Mesendoderm (in vitro differentiated cells): ENCODE data around the gene SLC38A8.

Experiments used
- DNase-seq: peaks from one replicate; pipeline ENCODE4 v3.0.0; 2013
- H2AK5ac ChIP-seq: 2 replicates; pipeline ENCODE4 v1.6.1; 2013; ENCODE audit warnings: low read length, inconsistent platforms
- H2BK120ac ChIP-seq: 2 replicates; pipeline ENCODE4 v1.6.1; 2013; ENCODE audit warnings: low read depth, mild to moderate bottlenecking, low read length, moderate library complexity, mixed read lengths
- H2BK15ac ChIP-seq: replicated peaks from 2 replicates; pipeline ENCODE4 v1.6.1; 2013; ENCODE audit warnings: low read depth, mild to moderate bottlenecking, moderate library complexity
- H2BK5ac ChIP-seq: 2 replicates; pipeline ENCODE4 v1.6.1; 2013; ENCODE audit warnings: low read length, inconsistent platforms
- H3K18ac ChIP-seq: 2 replicates; pipeline ENCODE4 v1.6.1; 2013; ENCODE audit warnings: mild to moderate bottlenecking, low read length, mixed read lengths
- H3K23ac ChIP-seq: one replicate; pipeline ENCODE4 v1.6.1; 2013; ENCODE audit warnings: low read length
- H3K27ac ChIP-seq: 2 replicates; pipeline ENCODE4 v1.5.1; 2013; ENCODE audit warnings: low read depth, mild to moderate bottlenecking, inconsistent platforms, low read length, moderate library complexity
- H3K27me3 ChIP-seq: 2 replicates; pipeline ENCODE4 v1.6.1; 2013; ENCODE audit warnings: low read length, control low read depth, mild to moderate bottlenecking, inconsistent platforms; ENCODE audit not compliant: insufficient read depth, poor library complexity
- H3K36me3 ChIP-seq: 2 replicates; pipeline ENCODE4 v1.6.1; 2013; ENCODE audit warnings: low read length, inconsistent platforms; ENCODE audit not compliant: control insufficient read depth, insufficient read depth
- H3K4ac ChIP-seq: one replicate; pipeline ENCODE4 v1.6.1; 2013; ENCODE audit warnings: low read depth, mild to moderate bottlenecking, low read length, moderate library complexity
- H3K4me1 ChIP-seq: 2 replicates; pipeline ENCODE4 v1.6.1; 2013; ENCODE audit warnings: low read depth, low read length, inconsistent platforms; ENCODE audit not compliant: control insufficient read depth
- H3K4me2 ChIP-seq: 2 replicates; pipeline ENCODE4 v1.6.1; 2013; ENCODE audit warnings: low read length
- H3K4me3 ChIP-seq: 2 replicates; pipeline ENCODE4 v1.5.1; 2013; ENCODE audit warnings: mild to moderate bottlenecking, low read length
- H3K56ac ChIP-seq: one replicate; pipeline ENCODE4 v1.6.1; 2013; ENCODE audit warnings: low read length
- H3K79me1 ChIP-seq: 2 replicates; pipeline ENCODE4 v1.6.1; 2013; ENCODE audit warnings: low read length, inconsistent platforms
- H3K79me2 ChIP-seq: 2 replicates; pipeline ENCODE4 v1.6.1; 2013; ENCODE audit warnings: mild to moderate bottlenecking, low read length; ENCODE audit not compliant: control insufficient read depth, insufficient read depth
- H3K9ac ChIP-seq: 2 replicates; pipeline ENCODE4 v1.6.1; 2013; ENCODE audit warnings: low read length, inconsistent platforms
- H4K5ac ChIP-seq: one replicate; pipeline ENCODE4 v1.6.1; 2013; ENCODE audit warnings: low read length
- H4K8ac ChIP-seq: one replicate; pipeline ENCODE4 v1.6.1; 2013; ENCODE audit warnings: low read depth, mild to moderate bottlenecking, control low read depth, low read length, moderate library complexity
- WGBS: extraction: QIAGEN DNeasy Blood & Tissue Kit; methylation state at CpG from one replicate; pipeline ENCODE4 v1.1.7; 2013; ENCODE audit warnings: low lambda C conversion rate, missing lambda C conversion rate; ENCODE audit not compliant: insufficient coverage; ENCODE audit errors: extremely low coverage; 5-methylcytosine and 5-hydroxymethylcytosine counted together

Gene SLC38A8

GRCh38 chr16:84015399-84015798, 27.2 kb downstream of the SLC38A8 start:
- no peak overlapping the region for H2AK5ac ChIP-seq
- H2BK120ac ChIP-seq, result no peak overlapping the region
- H3K4me1 ChIP-seq, result no peaks in the 10 kb centered on the region
- H3K27ac ChIP-seq, result no peak overlapping the region
- WGBS, result no CpG with 5 or more reads among the region's 12 CpGs
- no peaks in the 10 kb centered on the region for H3K79me1 ChIP-seq
- H3K4ac ChIP-seq, result no peak overlapping the region
- DNase-seq, result no peak
- H3K36me3 ChIP-seq, result no peaks in the 10 kb centered on the region
- no peak overlapping the region for H2BK5ac ChIP-seq
- H3K27me3 ChIP-seq, result no peaks in the 10 kb centered on the region
- no peaks in the 10 kb centered on the region for H3K79me2 ChIP-seq
- H3K9ac ChIP-seq, result no peak overlapping the region
- no peak overlapping the region for H3K18ac ChIP-seq
- H3K23ac ChIP-seq, result no peak overlapping the region
- H3K4me3 ChIP-seq, result no peak overlapping the region
- no peak overlapping the region for H2BK15ac ChIP-seq
- no peak overlapping the region for H3K4me2 ChIP-seq
- H4K5ac ChIP-seq, result no peak overlapping the region
- no peak overlapping the region for H4K8ac ChIP-seq
- H3K56ac ChIP-seq, result no peak overlapping the region

GRCh38 chr16:84014570-84015327, 27.8 kb downstream of the SLC38A8 start:
- Histone ChIP-seq H3K79me1 (no peaks in the 10 kb centered on the region), H3K23ac (no peak overlapping the region), H2BK120ac (no peak overlapping the region), H2AK5ac (no peak overlapping the region), H3K27me3 (no peaks in the 10 kb centered on the region), H3K4me1 (no peaks in the 10 kb centered on the region), H3K4me2 (no peak overlapping the region), H4K5ac (no peak overlapping the region), H4K8ac (no peak overlapping the region), H3K79me2 (no peaks in the 10 kb centered on the region), H3K18ac (no peak overlapping the region), H2BK5ac (no peak overlapping the region), H2BK15ac (no peak overlapping the region), H3K9ac (no peak overlapping the region), H3K27ac (no peak overlapping the region), H3K4ac (no peak overlapping the region), H3K4me3 (no peak overlapping the region), H3K56ac (no peak overlapping the region), H3K36me3 (no peaks in the 10 kb centered on the region)
- no CpG with 5 or more reads among the region's 14 CpGs for WGBS
- DNase-seq, result no peak

- Histone ChIP-seq H3K18ac (no peak overlapping the region), H3K4me1 (no peaks in the 10 kb centered on the region), H3K27ac (no peak overlapping the region), H3K4me3 (no peak overlapping the region), H2AK5ac (no peak overlapping the region), H3K79me1 (no peaks in the 10 kb centered on the region), H3K4me2 (no peak overlapping the region), H2BK120ac (no peak overlapping the region), H3K23ac (no peak overlapping the region), H3K56ac (no peak overlapping the region), H3K9ac (no peak overlapping the region), H4K5ac (no peak overlapping the region), H3K27me3 (no peaks in the 10 kb centered on the region), H3K36me3 (no peaks in the 10 kb centered on the region), H2BK5ac (no peak overlapping the region), H3K79me2 (no peaks in the 10 kb centered on the region), H4K8ac (no peak overlapping the region), H2BK15ac (no peak overlapping the region), H3K4ac (no peak overlapping the region)
- peak; percentile 100 for DNase-seq
- WGBS, result no CpG with 5 or more reads among the region's 14 CpGs
These were observed 28.6 kb downstream of the SLC38A8 start for GRCh38 chr16:84013787-84014569.

DNA sequence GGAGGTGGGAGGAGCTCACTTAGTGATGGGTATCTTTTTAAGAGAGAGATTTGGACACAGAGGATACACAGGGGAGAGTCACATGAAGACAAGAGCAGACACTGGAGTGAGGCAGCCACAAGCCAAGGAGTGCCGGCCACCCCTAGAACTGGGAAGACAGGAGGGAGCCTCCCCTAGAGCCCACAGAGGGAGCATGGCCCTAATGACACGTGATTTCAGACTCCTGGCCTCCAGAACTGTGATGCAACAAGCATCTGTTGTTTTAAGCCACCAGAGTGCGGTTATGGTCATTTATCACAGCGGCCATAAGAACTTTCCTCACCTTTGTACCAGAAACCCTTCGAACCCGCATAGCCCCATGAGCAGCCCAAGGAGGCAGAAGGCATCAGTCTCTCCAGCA, 33.3 kb downstream of the SLC38A8 start:
- no peak overlapping the region for H2BK120ac ChIP-seq
- H3K18ac ChIP-seq, result no peak overlapping the region
- no peaks in the 10 kb centered on the region for H3K4me1 ChIP-seq
- H3K27ac ChIP-seq, result no peak overlapping the region
- no peak overlapping the region for H2AK5ac ChIP-seq
- no peaks in the 10 kb centered on the region for H3K36me3 ChIP-seq
- no peaks in the 10 kb centered on the region for H3K79me1 ChIP-seq
- no peak overlapping the region for H4K5ac ChIP-seq
- no peak overlapping the region for H3K4ac ChIP-seq
- no peak overlapping the region for H3K23ac ChIP-seq
- H3K9ac ChIP-seq, result no peak overlapping the region
- no peak overlapping the region for H2BK15ac ChIP-seq
- no peak overlapping the region for H2BK5ac ChIP-seq
- no peak overlapping the region for H3K56ac ChIP-seq
- no peak overlapping the region for H3K4me3 ChIP-seq
- DNase-seq, result no peak
- no peaks in the 10 kb centered on the region for H3K27me3 ChIP-seq
- no CpG with 5 or more reads among the region's 6 CpGs for WGBS
- H4K8ac ChIP-seq, result no peak overlapping the region
- H3K4me2 ChIP-seq, result no peak overlapping the region
- no peaks in the 10 kb centered on the region for H3K79me2 ChIP-seq

DNA sequence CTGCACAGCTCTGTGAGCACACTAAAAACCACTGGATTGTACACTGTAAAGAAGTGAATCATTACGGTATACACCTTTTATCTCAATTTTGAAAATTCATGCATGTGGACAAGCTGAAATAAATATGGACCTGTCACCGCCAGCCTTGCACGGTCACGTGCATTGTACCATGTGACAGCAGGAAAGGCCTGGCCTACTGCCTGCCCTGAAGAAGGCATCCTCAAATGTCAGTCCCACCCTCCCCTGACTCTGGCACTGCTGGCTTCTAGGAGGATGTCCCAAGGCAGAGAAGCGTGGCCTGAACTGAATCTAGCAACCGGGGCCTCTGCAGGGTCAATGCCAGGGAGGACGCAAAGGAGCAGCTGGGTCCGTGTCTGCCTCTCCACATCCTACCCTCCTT, 34.6 kb downstream of the SLC38A8 start:
- Histone ChIP-seq H2BK120ac (no peak overlapping the region), H3K4me3 (no peak overlapping the region), H3K56ac (no peak overlapping the region), H3K27ac (no peak overlapping the region), H3K9ac (no peak overlapping the region), H3K4me2 (no peak overlapping the region), H3K36me3 (no peaks in the 10 kb centered on the region), H3K27me3 (no peaks in the 10 kb centered on the region), H3K4me1 (no peaks in the 10 kb centered on the region), H2AK5ac (no peak overlapping the region), H4K5ac (no peak overlapping the region), H3K18ac (no peak overlapping the region), H3K23ac (no peak overlapping the region), H4K8ac (no peak overlapping the region), H3K79me1 (no peaks in the 10 kb centered on the region), H2BK15ac (no peak overlapping the region), H3K79me2 (no peaks in the 10 kb centered on the region), H3K4ac (no peak overlapping the region), H2BK5ac (no peak overlapping the region)
- no peak for DNase-seq
- no CpG with 5 or more reads among the region's 8 CpGs for WGBS
